ENCODE measurements around the gene CA10.

DNA sequence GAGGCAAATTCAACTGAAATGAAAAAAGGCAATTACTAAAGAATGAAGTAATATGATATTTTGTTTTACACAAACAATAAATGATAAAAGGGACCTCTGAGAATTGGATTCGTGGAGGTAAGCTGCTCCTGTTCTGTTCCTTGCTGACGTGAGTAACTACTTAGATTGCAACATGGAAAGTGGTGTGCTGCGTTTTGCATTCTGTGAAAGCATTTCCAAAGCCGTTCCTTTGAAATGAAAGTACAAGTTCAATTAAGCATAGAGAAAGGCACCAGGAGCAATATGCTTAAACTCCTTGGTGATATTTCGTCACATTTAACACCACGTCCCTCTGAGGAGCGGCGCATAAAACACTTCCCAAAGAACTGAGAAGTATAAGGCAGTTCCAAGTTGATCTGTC lies 516.5 kb downstream of the CA10 start:
- TF ChIP-seq CTCF (IDR thresholded peaks at IDR 0.05) (no peak), POLR2A (IDR thresholded peaks at IDR 0.05) (no peak)

All from heart left ventricle (tissue), 13 donors.